ENCODE results near the gene MDP1.

MDP1 gene

GRCh38 chr14:24178399-24179178 lies 37.3 kb downstream of the MDP1 start:
- no peak for DNase-seq

GRCh38 chr14:24177891-24178290 lies 38.0 kb downstream of the MDP1 start:
- no peak for DNase-seq

DNA sequence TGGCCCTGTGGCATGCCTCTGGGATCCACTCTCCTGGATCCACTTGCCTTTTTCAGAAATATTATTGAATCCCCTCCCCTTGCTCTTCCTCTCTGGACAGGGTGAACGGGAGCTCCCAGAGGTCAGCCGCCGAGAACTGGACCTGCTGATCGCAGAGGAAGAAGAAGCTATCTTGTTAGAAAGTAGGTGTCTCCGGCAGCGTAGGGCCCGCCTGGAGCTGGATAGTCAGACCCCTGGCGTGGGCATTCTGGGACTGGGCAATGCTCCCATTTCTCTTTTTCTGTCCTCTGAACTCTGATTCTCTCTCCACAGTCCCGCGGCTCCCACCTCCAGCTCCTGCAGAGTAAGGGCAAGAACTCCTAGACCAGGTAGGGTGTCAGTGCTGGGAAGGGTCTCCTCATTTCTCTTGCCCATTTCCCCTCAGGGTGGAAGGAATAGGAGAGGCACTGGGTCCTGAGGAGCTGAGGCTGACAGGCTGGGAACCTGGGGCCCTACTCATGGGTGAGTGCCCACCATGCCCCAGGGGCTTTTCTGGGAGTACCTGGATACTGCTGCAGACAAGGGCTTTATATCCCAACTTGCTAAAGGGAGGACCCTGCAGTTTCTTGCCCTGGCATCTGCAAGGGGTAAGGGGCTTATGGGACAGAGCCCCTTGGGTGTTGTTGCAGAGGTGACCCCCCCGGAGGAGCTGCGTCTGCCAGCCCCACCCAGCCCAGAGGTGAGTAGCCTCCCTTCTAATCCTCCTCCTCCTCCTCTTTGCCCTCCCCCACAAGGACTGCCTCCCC lies 38.6 kb downstream of the MDP1 start:
- DNase-seq = no peak

DNA sequence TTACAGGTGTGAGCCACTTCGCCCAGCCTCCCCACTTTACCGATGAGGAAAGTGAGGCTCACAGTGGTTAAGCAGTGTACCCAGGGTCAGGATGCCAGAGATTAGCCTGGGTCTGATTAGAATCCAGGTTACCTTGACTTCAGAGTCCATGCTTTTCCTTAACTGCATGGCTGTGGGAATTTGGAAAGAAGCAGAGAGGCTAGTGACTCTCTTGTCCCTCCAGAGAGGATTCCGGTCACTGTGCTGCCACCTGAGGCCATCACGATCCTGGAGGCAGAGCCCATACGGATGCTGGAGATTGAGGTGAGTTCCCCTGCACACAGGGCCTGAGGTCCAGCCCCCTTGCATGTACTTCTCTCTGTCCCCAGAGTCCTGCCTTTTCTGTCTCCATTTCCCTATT lies 39.3 kb downstream of the MDP1 start:
- no peak for DNase-seq

- no peak for DNase-seq
Observed at GRCh38 chr14:24172871-24173281, 43.0 kb downstream of the MDP1 start.

DNA sequence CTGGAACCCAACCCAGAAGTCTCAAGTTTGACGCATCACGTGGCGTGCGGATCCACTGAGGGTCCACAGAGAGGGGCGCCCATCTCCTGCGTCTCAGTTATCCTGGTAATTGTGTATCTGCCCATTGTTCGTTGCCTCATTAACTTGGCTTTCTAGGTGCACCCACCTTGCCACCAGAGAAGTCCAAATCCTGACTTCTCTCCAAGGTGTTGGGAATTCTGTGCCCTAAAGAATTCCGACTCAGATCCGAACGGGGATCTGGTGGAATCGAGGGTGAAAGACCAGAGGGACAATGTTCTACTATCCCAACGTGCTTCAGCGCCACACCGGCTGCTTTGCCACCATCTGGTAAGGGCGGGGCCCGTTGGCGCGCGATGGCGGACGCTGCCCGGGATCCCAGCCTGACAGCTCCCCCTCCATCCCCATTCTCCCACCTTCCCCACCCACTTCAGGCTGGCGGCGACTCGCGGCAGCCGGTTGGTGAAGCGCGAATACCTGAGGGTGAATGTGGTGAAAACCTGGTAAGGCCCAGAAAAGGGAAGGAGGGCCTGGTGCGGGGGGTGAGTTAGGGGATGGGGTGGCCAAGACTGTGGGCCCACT lies 43.5 kb downstream of the MDP1 start:
- DNase-seq = peak; percentile 12

- DNase-seq = peak; percentile 100
Observed at GRCh38 chr14:24171422-24172260, 44.2 kb downstream of the MDP1 start, which contains the start of gene REC8. Gene REC8, plus strand, starts transcription at chr14:24172080. Its CDS starts 473 bp downstream, at chr14:24172553.

- DNase-seq = no peak
Observed at GRCh38 chr14:24167469-24168114, 48.3 kb downstream of the MDP1 start.

DNA sequence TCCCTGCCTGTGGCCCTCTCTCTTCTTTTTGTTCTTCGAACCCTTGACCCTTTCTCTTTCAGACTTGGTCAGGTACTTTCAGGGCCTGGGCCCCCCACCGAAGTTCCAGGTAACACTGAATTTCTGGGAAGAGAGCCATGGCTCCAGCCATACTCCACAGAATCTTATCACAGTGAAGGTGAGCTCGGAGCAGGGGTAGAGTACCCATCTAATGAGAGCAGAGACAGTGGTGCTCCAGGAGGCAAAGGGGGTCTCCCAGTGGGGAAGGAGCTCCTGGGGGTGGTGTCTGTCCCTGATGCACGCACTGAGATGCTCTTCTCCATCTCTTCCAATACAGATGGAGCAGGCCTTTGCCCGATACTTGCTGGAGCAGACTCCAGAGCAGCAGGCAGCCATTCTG lies 50.1 kb downstream of the MDP1 start:
- DNase-seq = no peak

DNA sequence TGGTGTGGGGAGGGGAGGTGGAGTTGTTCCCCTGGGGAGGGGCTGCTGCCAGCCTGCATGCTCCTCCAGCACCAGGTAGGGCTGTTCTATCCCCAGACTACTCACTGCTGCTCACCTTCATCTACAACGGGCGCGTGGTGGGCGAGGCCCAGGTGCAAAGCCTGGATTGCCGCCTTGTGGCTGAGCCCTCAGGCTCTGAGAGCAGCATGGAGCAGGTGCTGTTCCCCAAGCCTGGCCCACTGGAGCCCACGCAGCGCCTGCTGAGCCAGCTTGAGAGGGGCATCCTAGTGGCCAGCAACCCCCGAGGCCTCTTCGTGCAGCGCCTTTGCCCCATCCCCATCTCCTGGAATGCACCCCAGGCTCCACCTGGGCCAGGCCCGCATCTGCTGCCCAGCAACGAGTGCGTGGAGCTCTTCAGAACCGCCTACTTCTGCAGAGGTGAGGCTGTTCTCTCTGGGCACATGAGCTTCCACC lies 51.3 kb downstream of the MDP1 start:
- no peak for DNase-seq
